Measurements from ENCODE around the gene LCE2B.

The LCE2B gene

DNA sequence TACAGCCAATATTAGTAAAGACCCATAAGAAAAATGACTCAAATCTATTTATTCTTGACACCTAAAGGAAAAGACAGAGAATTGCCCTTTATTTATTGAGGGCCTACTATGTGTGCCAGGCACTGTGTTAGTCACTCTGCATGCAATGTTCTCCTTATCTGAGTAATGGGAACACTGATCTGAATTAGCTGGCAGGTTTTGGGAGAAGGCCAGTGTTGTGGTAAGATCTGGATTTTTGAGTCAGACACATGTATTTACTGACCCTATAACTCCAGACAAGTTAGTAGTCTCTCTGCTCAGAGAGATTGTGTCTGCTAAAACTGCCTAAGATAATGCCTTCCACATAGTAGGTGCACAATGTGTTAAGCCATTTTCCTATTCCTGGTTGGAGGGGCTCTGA, 39.3 kb downstream of the LCE2B start:
- DNase-seq, result no peak
- intact Hi-C loops (cut with DNase I), result loop anchor here (5.0 kb wide), 1 partner anchor 52 kb away; the partner anchor contains the start of gene LCE1F

DNA sequence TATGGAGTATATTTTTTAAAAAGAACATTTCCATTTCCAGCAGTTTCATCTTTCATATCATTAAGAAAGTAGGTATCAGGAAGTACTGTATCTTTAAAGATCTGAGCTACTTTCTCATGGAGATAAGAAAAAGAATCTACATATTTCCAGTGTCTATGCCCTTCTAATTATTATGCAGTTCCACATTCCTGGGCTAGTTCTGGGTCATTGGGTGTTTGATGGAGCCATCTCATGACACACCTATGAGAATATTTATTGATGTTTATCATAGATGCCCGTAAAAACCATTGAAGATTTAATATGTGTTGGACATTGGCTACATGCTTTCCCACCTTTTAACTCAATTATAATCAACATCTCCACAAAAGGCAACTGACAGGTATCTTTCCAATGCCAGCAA, 43.1 kb downstream of the LCE2B start:
- intact Hi-C loops (cut with DNase I), result loop anchor here (5.0 kb wide), 1 partner anchor 48 kb away; the partner anchor contains the start of gene LCE1F
- no peak for DNase-seq

DNA sequence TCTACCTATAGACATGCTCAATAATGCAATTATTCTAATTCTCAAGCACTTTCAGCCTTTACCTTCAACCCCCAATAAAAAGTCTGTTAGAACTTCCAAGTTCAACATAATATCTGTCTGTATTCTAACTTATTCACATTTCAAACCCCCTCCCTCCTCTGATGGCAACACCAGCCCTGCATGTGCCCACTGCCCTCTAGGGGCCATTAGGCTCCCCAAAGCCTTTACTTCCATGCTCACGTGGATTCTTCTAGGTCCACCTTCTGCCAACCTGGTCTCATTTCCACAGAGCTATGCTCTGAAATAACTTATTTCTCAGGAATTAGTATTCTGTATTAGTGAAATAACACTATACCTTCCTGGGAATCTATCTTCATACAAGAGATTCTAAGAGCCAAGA, 49.7 kb downstream of the LCE2B start:
- no peak for DNase-seq
- intact Hi-C loops (cut with DNase I), result no loop called here
